ENCODE results near the gene DEFB131B.
"Not testable (repeated sequence)": the region's sequence is repeated elsewhere in the genome, so short reads cannot be mapped to it uniquely, and the experiment has no call there.

DEFB131B gene

GRCh38 chr11:71878059-71878458 lies at the start of gene DEFB131B:
TSS of gene DEFB131B (plus strand) at chr11:71878453. CDS start at chr11:71878453, 0 bp downstream.
- DNase-seq; intact Hi-C loops (cut with DNase I): not testable (repeated sequence)

DNA sequence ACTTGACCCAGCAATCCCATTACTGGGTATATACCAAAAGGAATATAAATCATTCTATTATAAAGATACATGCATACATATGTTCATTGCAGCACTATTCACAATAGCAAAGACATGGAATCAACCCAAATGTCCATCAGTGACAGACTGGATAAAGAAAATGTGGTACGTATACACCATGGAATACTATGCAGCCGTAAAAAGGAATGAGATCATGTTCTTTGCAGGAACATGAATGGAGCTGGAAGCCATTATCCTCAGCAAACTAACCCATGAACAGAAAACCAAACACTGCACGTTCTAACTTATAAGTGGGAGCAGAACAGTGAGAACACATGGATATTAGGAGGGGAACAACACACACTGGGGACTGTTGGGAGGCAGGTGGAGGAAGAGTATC lies 49.0 kb upstream of the DEFB131B start:
- DNase-seq; intact Hi-C loops (cut with DNase I): not testable (repeated sequence)

DNA sequence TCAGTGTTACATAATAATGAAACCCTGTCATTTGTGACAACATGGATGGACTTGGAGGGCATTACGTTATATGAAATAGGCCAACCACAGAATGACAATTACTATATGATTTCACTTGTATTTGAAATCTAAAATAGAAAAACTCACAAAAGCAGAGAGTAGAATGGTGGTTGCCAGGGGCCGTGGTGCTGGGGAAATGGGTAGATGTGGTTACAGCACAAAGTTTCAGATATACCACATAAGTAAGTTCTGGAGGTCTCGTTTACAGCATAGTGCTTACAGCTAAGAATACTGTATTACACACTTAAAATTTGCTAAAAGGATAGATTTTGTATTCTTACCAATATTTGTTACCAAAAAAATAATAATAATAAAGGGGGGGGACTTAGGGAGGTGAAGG lies 48.6 kb upstream of the DEFB131B start:
- DNase-seq; intact Hi-C loops (cut with DNase I): not testable (repeated sequence)

DNA sequence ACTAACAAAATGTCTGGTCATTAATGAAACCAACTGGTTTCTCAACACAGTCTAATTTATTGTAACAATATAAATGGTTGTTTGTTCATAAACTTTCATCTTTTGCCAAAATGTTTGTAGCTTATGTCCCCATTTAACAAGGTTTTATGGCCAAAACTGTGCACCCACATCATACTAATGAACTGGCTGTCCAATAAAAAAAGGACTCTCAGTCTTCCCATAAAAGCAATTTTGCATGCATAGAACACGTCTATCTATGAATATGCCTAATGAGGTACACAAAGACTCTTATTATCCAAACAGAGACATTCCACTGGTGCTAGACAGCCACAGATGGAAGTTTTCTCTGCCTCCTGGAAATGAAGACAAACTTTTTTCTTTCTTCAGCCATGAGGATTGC lies 45.4 kb upstream of the DEFB131B start, which contains the start of gene DEFB108B:
DEFB108B (plus strand) TSS at position 390 of the 400 bp plus-strand sequence; CDS start at position 390, 0 bp downstream.
- DNase-seq; intact Hi-C loops (cut with DNase I): not testable (repeated sequence)

- DNase-seq; intact Hi-C loops (cut with DNase I): not testable (repeated sequence)
Observed at GRCh38 chr11:71842720-71843119, 35.5 kb upstream of the DEFB131B start.

- intact Hi-C loops (cut with DNase I); DNase-seq: not testable (repeated sequence)
Observed at GRCh38 chr11:71843355-71843754, 34.9 kb upstream of the DEFB131B start.

GRCh38 chr11:71843858-71844257 lies 34.4 kb upstream of the DEFB131B start:
- intact Hi-C loops (cut with DNase I), result no loop called here
- peak in 3 of 10 donors; percentile 35 to 76 (median 75) for DNase-seq

DNA sequence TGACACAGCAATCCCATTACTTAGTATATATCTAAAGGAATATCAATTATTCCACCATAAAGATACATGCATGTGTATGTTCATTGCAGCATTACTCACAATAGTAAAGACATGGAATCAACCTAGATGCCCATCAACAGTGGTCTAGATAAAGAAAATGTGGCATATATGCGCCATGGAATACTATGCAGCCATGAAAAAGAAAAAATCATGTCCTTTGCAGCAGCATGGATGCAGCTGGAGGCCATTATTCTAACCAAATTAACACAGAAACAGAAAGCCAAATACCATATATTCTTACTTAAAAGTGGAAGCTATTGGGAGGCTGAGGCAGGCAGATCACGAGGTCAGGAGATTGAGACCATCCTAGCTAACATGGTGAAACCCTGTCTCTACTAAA lies 24.4 kb upstream of the DEFB131B start:
- DNase-seq; intact Hi-C loops (cut with DNase I): not testable (repeated sequence)

DNA sequence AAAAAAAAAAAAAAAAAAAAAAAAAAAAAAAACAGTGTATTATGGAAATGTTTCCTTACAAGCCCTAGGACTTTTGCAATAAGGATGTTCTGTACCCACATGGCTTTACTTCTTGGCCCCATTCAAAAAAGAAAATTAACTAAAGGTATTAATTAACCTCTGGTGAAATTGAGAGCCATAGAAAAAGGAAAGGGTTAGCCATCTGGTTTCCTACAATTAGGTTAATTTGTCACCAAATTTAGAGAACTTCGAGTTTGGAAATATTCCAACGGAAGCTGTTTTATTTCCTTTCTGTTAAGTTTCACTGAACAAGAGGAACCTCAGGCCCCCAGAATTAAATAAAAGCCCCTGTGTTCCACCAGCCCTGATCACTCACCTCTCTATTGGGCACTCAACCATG lies 22.4 kb upstream of the DEFB131B start:
- intact Hi-C loops (cut with DNase I); DNase-seq: not testable (repeated sequence)

GRCh38 chr11:71860835-71861234 lies 17.4 kb upstream of the DEFB131B start:
- DNase-seq; intact Hi-C loops (cut with DNase I): not testable (repeated sequence)

- DNase-seq; intact Hi-C loops (cut with DNase I): not testable (repeated sequence)
Observed at GRCh38 chr11:71863978-71864627, 14.2 kb upstream of the DEFB131B start.

DNA sequence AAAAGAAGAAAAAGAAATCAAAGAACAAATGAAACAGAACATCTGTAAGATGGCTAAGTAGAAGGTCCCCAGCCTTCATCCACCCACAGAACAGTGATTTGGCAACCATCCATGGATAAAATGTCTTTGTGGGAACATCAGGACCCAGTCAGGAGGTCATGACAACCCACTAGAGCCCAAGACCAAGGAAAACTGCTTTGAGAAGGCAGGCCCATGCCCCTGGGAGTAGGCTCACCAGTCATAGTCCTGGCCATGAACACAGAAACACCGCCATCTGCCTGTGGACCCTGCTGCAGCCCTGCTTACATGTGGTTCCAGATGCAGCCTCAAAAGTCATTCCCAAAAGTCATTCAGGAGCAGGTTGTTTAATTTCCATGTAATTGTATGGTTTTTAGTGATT lies 11.0 kb upstream of the DEFB131B start:
- intact Hi-C loops (cut with DNase I); DNase-seq: not testable (repeated sequence)

- DNase-seq; intact Hi-C loops (cut with DNase I): not testable (repeated sequence)
Observed at GRCh38 chr11:71869931-71870330, 8.3 kb upstream of the DEFB131B start.

DNA sequence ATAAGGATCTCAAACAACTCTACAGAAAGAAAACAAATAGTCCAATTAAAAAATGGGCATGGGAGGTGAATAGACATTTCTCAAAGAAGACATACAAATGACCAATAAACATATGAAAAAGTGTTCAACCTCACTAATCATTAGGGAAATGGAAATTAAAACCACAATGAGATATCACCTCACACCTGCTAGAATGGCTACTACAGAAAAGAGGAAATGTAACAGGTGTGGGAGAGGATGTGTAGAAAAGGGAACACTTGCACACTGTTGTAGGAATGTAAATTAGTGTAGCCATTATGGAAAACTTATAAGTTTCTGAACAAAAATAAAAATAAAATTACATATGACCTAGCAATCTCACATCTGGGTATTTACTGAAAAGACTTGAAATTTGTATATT lies 7.6 kb upstream of the DEFB131B start:
- DNase-seq; intact Hi-C loops (cut with DNase I): not testable (repeated sequence)

GRCh38 chr11:71876262-71876661 lies 2.0 kb upstream of the DEFB131B start:
- DNase-seq; intact Hi-C loops (cut with DNase I): not testable (repeated sequence)

GRCh38 chr11:71885806-71886205 lies 7.6 kb downstream of the DEFB131B start:
- DNase-seq; intact Hi-C loops (cut with DNase I): not testable (repeated sequence)

GRCh38 chr11:71888335-71889010 lies 10.2 kb downstream of the DEFB131B start:
- DNase-seq, result peak in 1 of 10 donors; percentile 22
- intact Hi-C loops (cut with DNase I), result not testable (repeated sequence)

DNA sequence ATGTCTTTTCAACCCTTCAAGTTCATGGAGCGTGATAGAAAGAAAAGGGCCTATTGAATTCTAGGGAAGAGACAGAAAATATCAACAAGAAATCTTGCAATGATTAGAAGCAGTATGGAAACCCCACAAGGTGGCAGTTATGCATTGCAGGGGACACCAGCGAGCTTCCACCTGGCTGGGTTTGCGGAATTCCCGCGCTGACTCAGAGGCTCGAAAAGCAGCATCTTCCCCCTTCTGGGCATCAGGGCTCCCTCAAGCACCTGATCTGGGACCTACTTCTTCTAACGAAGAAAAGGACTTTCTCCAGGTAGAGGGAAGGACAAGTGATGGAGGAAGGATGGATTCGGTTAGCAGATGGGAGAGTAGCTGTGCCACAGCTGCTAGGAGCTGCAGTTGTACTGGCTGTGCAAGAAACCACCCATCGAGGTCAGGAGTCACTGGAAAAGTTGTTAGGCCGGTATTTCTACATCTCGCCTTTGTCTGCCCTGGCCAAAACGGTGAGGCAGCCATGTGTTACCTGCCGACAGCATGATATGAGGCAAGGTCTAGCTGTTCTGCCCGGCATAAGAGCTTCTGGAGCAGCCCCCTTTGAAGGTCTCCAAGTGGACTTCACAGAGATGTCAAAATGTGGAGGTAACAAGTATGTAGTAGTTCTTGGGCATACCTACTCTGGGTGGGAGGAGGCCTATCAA lies 11.1 kb downstream of the DEFB131B start:
- peak in 1 of 10 donors; percentile 42 for DNase-seq
- intact Hi-C loops (cut with DNase I), result not testable (repeated sequence)

DNA sequence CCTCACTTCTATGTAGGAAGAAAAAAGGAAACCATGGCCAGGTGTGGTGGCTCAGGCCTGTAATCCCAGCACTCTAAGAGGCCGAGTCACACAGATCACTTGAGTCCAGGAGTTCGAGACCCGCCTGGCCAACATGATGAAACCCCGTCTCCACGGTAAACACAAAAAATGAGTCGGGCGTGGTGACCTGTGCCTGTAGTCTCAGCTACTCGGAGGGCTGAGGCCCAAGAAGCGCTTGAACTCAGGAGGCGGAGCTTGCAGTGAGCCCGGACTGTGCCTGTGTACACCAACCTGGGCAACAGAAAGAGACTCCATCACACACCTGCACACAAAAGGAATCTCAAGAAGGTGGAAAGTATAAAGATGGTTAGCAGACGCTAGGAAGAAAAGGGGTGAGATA lies 17.7 kb downstream of the DEFB131B start:
- peak in 1 of 10 donors; percentile 51 for DNase-seq

DNA sequence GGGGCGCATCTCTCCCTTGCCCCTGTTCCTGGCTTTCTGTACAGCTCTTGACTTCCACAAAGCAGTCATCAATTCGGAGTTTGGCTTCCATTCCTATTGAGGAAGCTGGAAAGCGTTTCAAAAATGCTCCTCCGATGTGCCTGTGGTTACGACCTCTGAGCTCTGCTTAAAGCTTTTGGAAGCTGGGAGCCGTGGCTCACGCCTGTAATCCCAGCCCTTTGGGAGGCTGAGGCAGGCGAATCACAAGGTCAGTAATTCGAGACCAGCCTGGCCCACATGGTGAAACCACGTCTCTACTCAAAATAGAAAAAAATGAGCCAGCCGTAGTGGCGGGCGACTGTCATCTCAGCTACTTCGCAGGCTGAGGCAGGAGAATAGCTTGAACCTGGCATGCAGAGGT lies 22.9 kb downstream of the DEFB131B start:
- intact Hi-C loops (cut with DNase I), result not testable (repeated sequence)
- peak in 1 of 10 donors; percentile 49 for DNase-seq

More for the DNA sequence above, 17.7 kb downstream of the DEFB131B start:
- intact Hi-C loops (cut with DNase I), result no loop called here

- intact Hi-C loops (cut with DNase I), result no loop called here
- DNase-seq, result peak in 1 of 10 donors; percentile 19
Observed at GRCh38 chr11:71908218-71908617, 30.0 kb downstream of the DEFB131B start.
